DND-41 (cell line): ENCODE results near the gene IRF4.

Experiments
- ATAC-seq: fragments of 200-7000 bp; cut with Tn5 transposase; 3 replicates; pipeline ENCODE4 v1.9.1; 2021; ENCODE audit warnings: low read depth; ENCODE audit not compliant: insufficient read depth
- DNase-seq: peaks from one replicate; pipeline ENCODE4 v3.0.0-alpha.2; 2020
- H2AFZ ChIP-seq: 2 replicates; pipeline ENCODE4 v1.6.0; 2012; ENCODE audit warnings: low read depth, low read length
- H3K27ac ChIP-seq: 2 replicates; pipeline ENCODE4 v1.5.1; 2012; ENCODE audit warnings: low read length, inconsistent platforms
- H3K27me3 ChIP-seq: fragments of 200-600 bp; sonication (generic); 2 replicates; pipeline ENCODE4 v1.6.0; 2012; ENCODE audit warnings: low read length, mild to moderate bottlenecking, inconsistent platforms; ENCODE audit not compliant: insufficient read depth, poor library complexity
- H3K36me3 ChIP-seq: 2 replicates; pipeline ENCODE4 v1.5.1; 2012; ENCODE audit warnings: low read length, inconsistent platforms; ENCODE audit not compliant: insufficient read depth
- H3K4me1 ChIP-seq: 2 replicates; pipeline ENCODE4 v1.5.1; 2012; ENCODE audit warnings: mild to moderate bottlenecking, low read length; ENCODE audit not compliant: insufficient read depth
- H3K4me2 ChIP-seq: 2 replicates; pipeline ENCODE4 v1.6.0; 2012; ENCODE audit warnings: mild to moderate bottlenecking, moderate library complexity, low read length, inconsistent platforms; ENCODE audit not compliant: insufficient read depth
- H3K4me3 ChIP-seq, 2 experiments: fragments of 200-600 bp in 1 of 2; shearing (Covaris generic) in 1 of 2; 2 replicates each; pipeline ENCODE4 v1.5.1; 2012 to 2016; ENCODE audit warnings: inconsistent platforms in 2 of 2, low read length in 2 of 2, mild to moderate bottlenecking in 2 of 2, low read depth in 1 of 2, moderate library complexity in 1 of 2
- H3K79me2 ChIP-seq: 2 replicates; pipeline ENCODE4 v1.6.0; 2012; ENCODE audit warnings: low read length, inconsistent platforms; ENCODE audit not compliant: insufficient read depth
- H3K9ac ChIP-seq: 2 replicates; pipeline ENCODE4 v1.6.0; 2012; ENCODE audit warnings: low read depth, mild to moderate bottlenecking, inconsistent platforms, low read length, moderate library complexity
- H3K9me3 ChIP-seq: 2 replicates; pipeline ENCODE4 v1.5.1; 2012; ENCODE audit warnings: low read length, moderate library complexity, mild to moderate bottlenecking, inconsistent platforms; ENCODE audit not compliant: insufficient read depth, severe bottlenecking
- H4K20me1 ChIP-seq: 2 replicates; pipeline ENCODE4 v1.6.0; 2012; ENCODE audit warnings: low read length; ENCODE audit not compliant: insufficient read depth
- CTCF ChIP-seq: IDR thresholded peaks from 2 replicates; pipeline ENCODE4 v1.5.1; 2012; ENCODE audit warnings: borderline replicate concordance, low read length, moderate library complexity, mild to moderate bottlenecking; ENCODE audit not compliant: poor library complexity, severe bottlenecking; ENCODE audit errors: extremely low read depth
- EZH2 ChIP-seq: IDR thresholded peaks from 3 replicates; pipeline ENCODE4 v1.6.1; 2012; ENCODE audit warnings: borderline replicate concordance, low read depth, mild to moderate bottlenecking, moderate library complexity, low read length, inconsistent platforms; ENCODE audit not compliant: severe bottlenecking

The IRF4 gene

GRCh38 chr6:399785-400534 is 8.4 kb downstream of the IRF4 start:
- peaks cover 7% of the 10 kb centered on the region for H3K27me3 ChIP-seq
- no peaks in the 10 kb centered on the region for H4K20me1 ChIP-seq

GRCh38 chr6:400815-401214 is 9.3 kb downstream of the IRF4 start:
- Histone ChIP-seq H4K20me1 (no peaks in the 10 kb centered on the region), H3K36me3 (no peaks in the 10 kb centered on the region), H3K9ac (no peak overlapping the region), H3K4me2 (no peak overlapping the region), H3K27me3 (peaks cover 4% of the 10 kb centered on the region), H3K4me3 (no peak overlapping the region), H3K4me1 (no peaks in the 10 kb centered on the region), H3K79me2 (no peaks in the 10 kb centered on the region), H2AFZ (no peak overlapping the region), H3K9me3 (no peaks in the 10 kb centered on the region), H3K27ac (no peak overlapping the region)
- DNase-seq, result no peak
- ATAC-seq, result no peak
- no peak for TF ChIP-seq EZH2
- TF ChIP-seq CTCF, result no peak

More at GRCh38 chr6:399785-400534, 8.4 kb downstream of the IRF4 start:
- H3K9ac ChIP-seq, result no peak overlapping the region
- no peak for TF ChIP-seq EZH2
- no peaks in the 10 kb centered on the region for H3K9me3 ChIP-seq
- no peak overlapping the region for H3K4me2 ChIP-seq
- H3K27ac ChIP-seq, result no peak overlapping the region
- DNase-seq, result no peak
- no peak overlapping the region for H2AFZ ChIP-seq
- no peaks in the 10 kb centered on the region for H3K36me3 ChIP-seq
- no peak overlapping the region for H3K4me3 ChIP-seq
- no peak for ATAC-seq
- no peaks in the 10 kb centered on the region for H3K4me1 ChIP-seq
- no peaks in the 10 kb centered on the region for H3K79me2 ChIP-seq

GRCh38 chr6:401239-401993 is 9.9 kb downstream of the IRF4 start:
- Histone ChIP-seq H3K4me2 (no peak overlapping the region), H4K20me1 (no peaks in the 10 kb centered on the region), H2AFZ (no peak overlapping the region), H3K27ac (no peak overlapping the region), H3K9me3 (no peaks in the 10 kb centered on the region), H3K4me1 (no peaks in the 10 kb centered on the region), H3K9ac (no peak overlapping the region), H3K4me3 (no peak overlapping the region), H3K79me2 (no peaks in the 10 kb centered on the region), H3K36me3 (no peaks in the 10 kb centered on the region), H3K27me3 (no peaks in the 10 kb centered on the region)
- ATAC-seq, result no peak
- TF ChIP-seq EZH2, result no peak
- no peak for TF ChIP-seq CTCF
- no peak for DNase-seq

GRCh38 chr6:401994-402640 is 10.6 kb downstream of the IRF4 start:
- DNase-seq (no peak), ATAC-seq (no peak)
- Histone ChIP-seq H3K4me2 (no peak overlapping the region), H3K27ac (no peak overlapping the region), H3K4me3 (no peak overlapping the region), H3K27me3 (no peaks in the 10 kb centered on the region), H3K4me1 (no peaks in the 10 kb centered on the region), H4K20me1 (no peaks in the 10 kb centered on the region), H2AFZ (no peak overlapping the region), H3K9ac (no peak overlapping the region), H3K36me3 (no peaks in the 10 kb centered on the region), H3K9me3 (no peaks in the 10 kb centered on the region), H3K79me2 (no peaks in the 10 kb centered on the region)
- TF ChIP-seq CTCF, result no peak
- TF ChIP-seq EZH2, result no peak
